HG03354 (cell line): ENCODE results near the gene BID.

Experiments
- ATAC-seq: cut with Tn5 transposase; IDR thresholded peaks from one replicate; pipeline ENCODE4 v1.9.1; 2021; ENCODE audit warnings: mild to moderate bottlenecking; ENCODE audit not compliant: unreplicated experiment, poor library complexity, severe bottlenecking

The BID gene

DNA sequence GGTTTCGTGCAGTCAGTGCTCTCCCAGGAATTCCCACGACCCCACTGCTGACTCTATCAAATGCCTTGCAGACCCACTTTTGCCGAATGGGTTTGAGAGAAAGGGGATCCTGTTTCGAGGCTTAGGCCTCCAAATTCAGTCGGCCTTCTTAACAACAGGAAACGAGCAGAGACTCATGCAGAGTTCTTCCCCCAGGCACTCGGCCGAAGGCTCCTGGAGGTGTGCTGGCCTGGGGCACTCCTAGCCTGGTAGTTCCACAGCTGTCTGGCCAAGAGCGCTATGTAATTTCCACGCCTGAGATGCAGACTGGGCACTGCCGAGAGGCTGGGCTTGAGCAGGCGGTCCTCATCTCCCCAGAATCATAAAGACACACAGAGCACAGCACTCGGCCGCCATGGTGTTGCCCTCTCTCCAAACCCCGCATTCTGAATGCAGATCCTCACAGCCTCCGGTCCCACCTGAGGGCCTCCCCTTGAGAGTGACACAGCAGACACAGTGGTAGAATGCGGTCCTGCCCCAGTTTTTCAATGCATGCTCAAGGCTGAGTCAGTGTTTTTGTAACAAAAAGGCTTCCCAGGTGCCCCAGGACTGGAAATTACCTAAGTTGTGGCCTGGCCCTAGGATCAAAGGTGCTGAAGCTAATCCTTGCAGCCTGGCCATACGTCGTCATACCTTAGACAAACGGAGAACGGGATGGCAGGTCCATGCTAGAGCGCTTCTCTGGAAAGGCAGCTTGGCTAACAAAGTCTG lies 30.2 kb upstream of the BID start:
- no peak for ATAC-seq

DNA sequence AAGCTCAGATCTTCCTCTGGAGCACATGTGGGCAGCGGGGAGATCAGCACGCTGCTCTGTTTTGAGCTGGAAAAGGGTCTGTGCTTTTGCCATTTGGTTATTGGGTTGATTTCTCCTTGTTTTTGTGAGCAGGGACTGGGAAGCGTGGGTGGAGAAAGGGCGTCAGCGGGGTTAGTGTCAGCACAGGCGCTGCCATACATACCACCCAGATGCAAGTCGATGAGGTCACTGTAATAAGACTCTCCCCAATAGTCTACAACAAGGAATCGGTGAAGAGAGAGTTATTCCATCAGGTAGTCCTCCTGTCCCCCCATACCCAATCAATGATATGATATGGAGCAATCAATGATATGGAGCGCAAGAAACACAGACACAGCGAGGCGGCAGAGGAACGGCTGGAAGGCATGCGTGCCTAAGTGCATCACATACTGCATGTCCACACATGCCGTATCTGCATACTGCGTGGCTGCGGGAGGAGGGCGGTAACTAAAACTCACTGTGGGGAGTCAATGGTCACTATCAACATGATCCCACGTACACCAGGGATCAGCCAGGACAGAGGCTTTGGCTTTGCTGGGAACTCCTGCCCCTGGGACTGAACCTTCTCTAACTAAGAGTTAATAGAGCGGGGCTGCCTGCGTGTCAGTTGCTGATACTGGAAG lies 29.5 kb upstream of the BID start:
- no peak for ATAC-seq

DNA sequence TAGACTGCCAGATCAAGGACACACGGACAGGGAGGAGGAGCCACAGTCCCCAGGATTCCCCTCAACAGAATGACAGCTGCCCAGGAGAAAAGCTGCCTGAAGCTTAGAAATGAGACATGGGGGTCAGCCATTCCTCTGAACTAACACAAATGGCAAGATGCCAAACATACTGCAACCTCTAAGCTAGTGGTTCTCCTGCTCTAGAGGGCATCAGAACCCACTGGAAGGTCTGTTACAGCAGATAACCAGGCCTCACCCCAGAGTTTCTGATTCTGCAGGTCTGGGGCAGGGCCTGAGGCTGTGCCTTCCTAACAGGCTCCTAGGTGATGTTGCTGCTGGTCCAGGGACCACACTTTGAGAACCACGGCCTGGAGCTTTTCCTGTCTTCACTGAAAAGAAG lies 28.6 kb upstream of the BID start:
- no peak for ATAC-seq

DNA sequence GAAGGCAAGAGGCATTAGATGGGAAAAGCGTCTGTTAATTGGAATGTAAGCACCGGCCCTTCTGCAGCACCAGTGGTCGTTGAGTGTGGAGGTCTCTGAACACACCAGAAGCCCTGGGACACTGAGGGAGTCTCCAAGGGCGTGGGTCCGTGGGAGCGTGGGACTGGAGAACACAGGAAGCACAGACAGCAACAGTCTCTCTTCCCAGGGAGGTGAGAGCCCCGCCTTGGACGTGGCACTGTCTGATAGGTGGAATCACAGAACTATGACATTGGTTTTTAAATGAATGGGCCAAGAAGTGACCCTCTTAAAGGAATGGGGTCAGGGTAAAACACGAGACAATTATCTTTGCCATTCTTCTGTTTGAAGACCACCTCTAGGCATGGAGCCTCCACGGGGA lies 28.1 kb upstream of the BID start:
- ATAC-seq, result no peak

DNA sequence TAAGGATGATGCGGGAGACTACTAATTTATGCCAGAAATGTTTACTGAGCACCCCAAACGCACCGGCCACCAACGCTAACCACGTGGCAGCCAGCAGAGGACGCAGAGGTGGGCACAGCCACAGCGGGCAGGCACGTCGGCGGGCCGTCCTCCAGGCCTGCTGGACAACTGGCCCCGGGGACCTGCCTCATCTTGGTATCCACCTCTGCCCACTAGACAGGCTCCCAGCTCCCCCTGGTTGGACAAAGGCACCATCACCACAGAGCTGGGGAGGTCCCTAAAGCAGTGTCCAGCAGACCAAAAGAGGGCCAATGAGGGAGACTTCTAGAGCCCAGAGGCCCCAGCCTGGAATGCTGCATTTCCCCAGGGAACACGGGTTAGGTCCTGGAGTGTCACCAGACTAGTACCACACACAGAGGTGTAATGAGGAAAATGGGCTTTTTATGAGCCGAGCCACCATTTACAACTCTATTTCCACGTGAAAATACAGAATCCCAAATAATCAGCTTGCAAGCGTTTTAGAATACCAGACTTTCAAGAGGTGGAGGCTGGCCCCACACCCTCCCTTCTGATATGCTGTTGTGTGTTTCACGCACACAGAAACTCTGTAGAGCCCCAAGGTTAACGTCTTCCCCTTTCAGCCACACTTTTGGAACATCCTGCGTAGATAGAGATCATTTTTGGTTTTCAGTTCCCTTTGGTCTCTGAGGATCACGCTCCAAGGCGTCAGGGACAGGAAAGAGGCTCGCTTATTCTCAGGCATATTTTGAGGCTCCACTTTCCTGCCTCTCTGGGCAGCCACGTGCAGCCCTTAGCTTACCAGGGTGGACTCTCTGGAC lies 23.7 kb upstream of the BID start:
- peak; percentile 53 for ATAC-seq

DNA sequence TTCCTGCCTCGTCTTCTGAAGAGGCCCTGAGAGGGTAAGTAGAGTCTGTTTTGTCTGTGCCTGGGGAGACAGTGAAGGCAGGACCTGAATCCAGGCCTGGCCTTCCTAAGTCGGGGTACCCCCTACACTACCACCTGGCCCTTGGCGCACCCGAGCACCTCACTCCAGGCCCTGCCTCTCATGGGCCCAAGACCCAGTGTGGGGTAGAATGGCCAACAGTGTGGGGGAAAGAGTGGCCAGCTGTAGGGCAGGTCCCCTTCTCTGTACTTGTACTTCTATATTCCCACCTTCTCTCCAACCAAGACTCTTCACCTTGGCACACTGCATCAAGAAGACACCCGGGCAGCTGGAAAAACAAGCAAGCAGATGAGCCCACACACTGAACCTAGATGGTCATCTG lies 22.4 kb upstream of the BID start:
- no peak for ATAC-seq

DNA sequence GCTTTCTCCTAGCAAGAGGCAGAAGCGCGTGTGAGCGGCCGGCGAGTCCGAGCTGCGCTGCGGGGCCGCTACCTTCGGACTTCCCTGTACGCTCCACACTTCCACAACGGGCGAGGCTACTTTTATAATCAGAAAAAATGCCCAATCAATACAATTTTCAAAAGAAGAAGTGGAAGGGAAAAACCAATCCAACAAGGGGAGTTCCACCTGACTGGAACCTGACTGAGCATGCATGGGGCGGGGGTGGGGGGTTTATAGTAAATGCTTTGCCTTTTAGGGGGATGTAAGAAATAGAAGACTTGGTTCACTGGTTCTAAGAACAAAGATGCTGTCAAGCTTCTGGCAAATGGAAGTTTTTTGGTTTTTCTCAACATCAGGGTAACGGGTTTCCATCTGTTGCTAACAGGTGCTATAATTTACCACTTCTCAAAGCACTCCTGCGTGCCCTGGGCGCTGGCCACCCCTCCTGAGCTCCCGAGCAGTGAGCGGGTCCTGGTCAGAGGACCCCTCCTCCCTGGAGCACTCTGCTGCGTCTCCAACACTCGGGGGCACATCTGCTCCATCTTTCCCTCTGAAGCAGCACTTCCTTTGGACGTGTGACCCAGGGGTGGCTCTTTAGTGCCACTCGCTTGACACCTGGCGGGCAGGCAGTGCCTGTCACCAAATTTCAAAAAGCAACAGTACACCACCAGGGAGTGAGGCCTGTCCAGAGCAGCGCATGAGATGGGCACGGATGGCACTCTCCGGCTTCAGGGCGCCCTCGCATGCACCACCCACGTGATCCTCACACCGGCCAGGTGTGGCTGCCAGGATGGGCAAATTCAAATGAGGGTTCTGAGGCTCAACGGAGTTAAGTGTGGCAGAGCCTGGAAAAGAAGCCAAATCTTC lies 21.6 kb upstream of the BID start:
- no peak for ATAC-seq

DNA sequence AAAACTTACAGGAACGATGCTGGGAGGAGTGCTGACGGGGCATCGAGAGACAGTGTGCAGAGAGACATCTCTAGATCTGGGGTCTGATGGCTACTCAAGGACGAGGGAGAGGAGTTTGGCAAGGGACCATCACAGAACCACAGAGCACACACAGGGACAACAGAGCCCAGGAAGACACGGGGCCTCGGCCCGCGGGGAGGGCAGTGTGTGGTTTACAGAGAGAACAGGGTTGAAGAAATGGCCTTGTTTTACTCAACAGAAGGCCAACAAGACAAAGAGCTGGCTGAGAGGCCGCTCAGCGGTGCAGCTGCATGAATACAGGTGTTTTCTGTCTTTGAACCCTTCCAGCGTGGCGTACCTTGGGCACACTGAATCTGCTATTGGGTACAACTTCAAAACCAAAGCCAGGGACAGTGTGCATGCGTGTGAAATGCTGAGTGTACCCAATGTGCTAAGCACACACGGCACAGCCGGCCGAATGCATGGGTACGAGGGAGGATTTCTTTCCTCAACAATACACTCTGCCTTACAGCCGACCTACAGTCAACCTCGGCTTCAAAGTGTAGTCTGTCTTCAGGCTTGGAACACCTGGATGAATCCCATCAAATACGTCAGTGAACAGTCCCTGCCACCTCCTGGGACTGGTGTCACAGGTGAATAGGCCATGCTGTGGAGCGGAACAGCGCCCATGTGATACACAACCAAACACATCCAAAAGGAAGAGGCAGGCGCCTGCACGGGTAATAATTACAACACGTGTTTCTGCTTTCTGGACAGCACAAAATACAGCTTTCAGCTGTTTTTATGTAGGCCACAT lies 20.7 kb upstream of the BID start:
- ATAC-seq, result no peak

DNA sequence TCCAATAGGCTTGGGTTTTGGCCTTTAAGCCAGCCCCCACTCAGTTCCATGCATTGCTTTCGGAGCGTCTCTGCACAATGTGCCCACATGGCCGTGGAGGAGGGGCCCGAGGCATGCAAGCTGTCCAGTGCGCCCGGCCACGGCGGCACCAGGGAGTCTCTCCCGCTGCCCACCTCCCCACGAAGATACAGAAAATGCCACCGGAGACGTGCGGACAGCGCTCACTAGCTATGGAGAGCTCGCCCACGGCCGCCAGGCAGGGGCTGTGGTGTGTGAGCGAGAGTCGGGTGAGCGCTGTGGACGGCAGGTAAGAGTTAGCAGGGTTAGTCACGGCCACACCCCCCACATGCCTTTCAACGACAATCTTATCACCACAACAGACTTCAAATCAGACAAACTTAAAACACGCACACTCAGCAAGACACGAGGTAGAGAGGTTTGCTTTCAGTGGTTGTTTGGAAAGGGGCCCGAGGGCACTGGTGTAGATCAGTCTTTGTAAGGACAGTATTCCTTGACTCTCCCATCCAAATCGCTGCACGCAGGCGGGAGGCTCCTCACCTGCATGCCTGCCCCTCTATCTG lies 18.7 kb upstream of the BID start:
- no peak for ATAC-seq

DNA sequence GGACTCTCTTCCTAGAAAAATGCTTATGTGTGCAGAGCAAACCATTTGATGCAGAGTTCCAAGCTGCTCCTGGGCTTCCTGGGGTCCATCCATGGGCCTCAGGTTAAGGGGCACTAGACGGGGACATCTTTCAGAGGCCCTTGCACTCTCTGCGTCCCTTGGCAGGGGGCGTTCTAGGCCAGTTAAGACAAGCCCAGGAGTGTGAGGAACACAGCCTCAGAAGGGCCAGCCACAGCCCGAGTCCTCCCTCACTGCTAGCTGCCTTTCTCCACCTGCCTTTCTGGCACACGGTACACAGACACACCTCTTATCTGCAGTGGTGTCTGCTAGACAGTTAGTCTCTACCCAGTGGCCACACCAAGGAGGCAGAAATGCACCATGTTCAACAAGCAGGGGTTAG lies 18.0 kb upstream of the BID start:
- no peak for ATAC-seq

DNA sequence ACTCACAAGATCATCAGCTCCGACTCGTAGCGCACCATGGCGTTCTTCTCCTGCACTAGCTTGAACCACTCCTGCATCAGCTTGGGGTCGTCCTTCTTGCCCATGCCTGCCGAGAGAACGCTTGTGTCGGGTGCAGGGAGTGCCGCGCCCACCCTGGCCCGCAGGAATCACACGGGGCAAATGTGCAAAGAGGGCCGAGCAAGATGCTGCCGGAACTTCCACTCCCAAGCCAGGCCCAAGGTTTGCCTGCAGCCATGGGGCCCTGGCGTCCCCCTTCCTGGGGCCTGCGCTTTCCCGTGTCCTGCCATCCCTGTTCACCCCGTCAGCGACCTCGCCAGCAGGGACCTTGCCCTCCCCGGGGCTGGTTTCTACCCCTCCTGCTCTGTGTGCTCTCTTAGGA lies 16.9 kb upstream of the BID start:
- no peak for ATAC-seq

DNA sequence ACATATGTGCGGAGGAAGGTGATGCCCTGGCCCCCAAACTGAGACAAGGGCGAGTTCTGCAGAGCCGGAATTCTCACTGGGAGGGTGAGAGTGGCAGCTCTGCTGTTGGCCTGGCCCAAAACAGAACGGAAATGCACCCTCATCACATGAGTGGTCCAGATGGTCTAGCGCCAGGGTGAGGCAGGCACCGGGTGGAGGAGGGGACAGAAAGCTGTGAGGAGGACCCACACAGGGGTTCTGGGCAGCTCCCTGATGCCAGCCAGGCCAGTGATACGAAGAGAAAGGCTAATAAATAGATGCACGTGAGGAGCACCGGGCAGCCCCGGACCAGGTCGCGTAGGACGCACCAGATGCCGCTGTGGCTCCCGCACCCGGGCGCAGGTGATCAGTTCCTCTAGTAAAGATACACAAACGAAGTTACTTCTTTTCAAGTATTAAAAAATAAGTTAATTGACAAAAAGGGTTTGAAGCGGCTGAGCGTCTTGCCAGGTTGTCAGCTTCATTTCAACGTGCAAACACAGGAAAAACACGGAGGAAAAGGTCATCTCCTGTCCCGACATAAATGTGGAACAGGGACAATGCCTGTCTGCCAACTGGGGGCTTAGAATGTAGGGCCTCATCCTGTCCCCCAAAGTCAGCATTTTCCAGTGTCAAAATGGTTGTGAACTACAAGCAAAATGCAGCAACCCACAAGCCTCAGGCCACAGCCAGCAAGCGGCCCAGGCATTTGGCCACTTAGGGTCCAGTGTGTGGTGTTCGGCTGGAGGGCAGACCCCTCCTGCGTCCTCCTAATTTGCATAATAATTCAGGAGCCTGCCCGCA lies 15.3 kb upstream of the BID start:
- ATAC-seq, result no peak

DNA sequence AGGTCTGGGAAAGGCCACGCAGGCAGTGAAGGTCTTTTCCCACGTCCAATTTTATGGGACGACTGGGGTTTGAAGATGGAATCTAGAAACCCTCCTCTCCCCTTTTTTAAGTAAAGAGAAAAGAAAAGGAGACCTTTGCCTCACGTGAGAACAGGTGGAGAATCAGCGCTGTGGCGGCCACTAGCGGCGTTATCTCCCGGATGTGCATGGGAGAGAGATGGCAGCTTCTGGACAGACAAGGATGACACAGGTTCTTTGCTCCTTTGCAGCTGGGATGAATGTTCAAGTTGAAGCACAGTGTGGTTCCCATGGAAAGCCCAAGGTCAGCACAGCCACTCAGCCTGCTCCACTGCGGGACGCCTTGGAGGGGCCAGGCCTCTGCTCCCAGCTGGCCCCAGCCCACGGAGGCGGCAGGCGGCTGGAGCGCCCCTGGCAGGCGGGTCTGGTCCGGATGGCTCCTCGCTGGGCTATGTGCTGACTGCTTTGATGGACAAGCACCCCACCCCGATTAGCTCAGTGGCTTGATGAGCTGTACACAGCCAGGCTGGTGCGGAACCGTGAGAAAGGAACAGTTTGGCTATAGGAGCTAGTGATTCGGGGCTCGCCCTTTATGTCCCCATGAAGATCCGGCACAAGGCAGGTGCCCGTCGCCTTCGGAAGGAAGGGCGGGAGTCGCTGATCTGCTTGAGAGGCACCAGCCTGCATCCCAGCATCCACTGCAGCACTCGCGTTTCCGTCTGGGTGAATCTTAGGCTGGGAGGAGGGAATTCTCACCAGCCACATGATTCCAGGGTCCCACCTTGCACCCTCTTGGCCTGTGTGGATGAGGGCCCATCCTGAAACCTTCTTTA lies 14.5 kb upstream of the BID start:
- ATAC-seq, result no peak

DNA sequence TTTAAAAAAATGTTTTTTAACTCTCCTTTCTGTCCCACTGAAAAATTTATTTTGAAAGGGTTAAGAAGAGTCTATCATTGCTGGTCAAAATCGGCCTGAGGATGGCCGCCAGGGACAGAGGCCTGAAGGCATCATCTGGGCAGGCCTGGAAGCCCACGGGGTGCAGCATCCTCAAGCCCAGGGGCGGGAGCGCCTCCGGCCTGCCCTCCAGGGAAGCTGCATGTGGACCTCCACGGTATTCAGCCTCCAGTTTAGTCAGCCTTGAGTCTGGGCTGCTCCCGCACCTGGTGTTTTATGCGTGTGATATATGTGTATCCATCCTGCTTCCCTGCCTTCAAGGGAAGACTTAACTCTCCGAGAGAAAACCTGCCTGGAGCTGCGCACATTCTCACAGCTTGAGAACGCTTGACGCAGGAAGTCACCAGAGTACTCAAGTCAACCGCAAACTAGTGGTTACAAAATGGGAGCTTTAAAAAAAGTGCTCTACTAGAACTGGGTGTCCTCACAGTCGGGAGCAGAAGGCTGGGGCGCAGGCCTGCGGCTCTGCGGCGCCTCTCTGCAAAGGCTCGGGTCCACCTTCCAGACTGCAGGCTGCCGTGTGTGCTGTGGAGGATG lies 13.6 kb upstream of the BID start:
- no peak for ATAC-seq

DNA sequence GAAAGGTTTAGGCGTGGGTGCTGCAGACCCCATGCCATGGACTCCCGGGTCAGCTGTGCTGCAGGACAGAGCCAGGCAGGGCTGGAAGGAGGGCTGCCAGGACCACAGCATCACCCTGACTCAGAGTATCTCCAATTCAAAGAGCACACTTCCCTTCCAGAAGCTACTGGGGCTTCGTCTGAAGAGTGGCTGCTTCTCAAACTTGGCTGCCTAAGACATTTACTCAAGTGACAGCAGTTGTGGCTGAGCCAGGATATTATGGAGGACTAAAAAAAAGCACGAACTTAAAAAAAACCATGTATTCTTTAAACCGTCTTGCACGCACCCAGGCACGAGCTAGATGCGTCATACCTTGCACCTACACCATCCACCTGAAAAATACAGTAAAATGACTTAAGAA lies 13.0 kb upstream of the BID start:
- no peak for ATAC-seq

DNA sequence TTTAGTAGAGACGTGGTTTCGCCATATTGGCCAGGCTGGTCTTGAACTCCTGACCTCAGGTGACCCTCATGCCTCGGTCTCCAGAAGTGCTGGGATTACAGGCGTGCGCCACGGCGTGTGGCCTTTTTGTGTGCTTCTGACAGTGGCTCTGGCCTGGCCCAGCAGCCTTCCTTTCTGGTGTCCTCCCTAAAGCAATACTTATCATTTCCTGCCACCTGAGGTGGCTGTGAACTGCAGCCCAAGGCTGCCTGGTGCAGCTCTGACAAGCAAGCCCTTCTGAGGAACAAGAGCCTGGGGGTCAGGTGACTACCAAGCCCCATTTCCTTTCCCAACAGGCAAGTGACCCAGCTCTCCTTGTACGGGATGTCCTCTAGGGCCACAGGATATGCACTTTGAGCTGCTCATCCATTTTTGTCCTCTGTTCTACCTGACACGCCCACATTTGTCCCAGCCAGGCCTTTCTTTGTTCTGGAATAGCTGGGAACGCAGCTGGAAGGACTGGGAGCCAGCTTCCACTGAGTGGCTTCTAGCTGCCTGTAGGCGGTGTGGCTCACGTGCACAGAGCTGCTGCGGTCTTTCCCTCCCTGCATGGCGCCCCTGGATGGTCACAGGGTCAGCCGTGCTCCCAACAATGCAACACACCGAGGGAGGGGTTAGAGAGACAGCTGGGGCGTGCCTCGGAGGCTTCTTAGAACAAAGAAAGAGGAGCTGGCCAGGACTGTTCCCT lies 12.3 kb upstream of the BID start:
- no peak for ATAC-seq
